Subcutaneous abdominal adipose tissue (tissue), 5 donors: ENCODE data around the gene ZNF148.

Source experiments
- H3K27ac ChIP-seq: one replicate; pipeline ENCODE4 v1.7.0; 2013; ENCODE audit warnings: low read depth, mild to moderate bottlenecking, inconsistent platforms, low read length, moderate library complexity
- H3K27me3 ChIP-seq, 5 donors: one replicate each; pipeline ENCODE4 v1.7.0; 2013; ENCODE audit warnings: low read length in 5 of 5, inconsistent platforms in 1 of 5; ENCODE audit not compliant: control insufficient read depth in 5 of 5, insufficient read depth in 4 of 5
- H3K36me3 ChIP-seq, 5 donors: one replicate each; pipeline ENCODE4 v1.7.0; 2013; ENCODE audit warnings: low read length in 5 of 5; ENCODE audit not compliant: control insufficient read depth in 5 of 5, insufficient read depth in 5 of 5
- H3K4me1 ChIP-seq, 5 donors: one replicate each; pipeline ENCODE4 v1.7.0; 2013; ENCODE audit warnings: low read length in 5 of 5, mild to moderate bottlenecking in 3 of 5, moderate library complexity in 1 of 5; ENCODE audit not compliant: control insufficient read depth in 5 of 5, insufficient read depth in 5 of 5
- H3K4me3 ChIP-seq, 5 donors: one replicate each; pipeline ENCODE4 v1.7.0; 2013; ENCODE audit warnings: low read length in 5 of 5, low read depth in 1 of 5
- H3K9ac ChIP-seq, 5 donors: one replicate each; pipeline ENCODE4 v1.7.0; 2013; ENCODE audit warnings: low read length in 5 of 5, mild to moderate bottlenecking in 4 of 5, moderate library complexity in 3 of 5
- H3K9me3 ChIP-seq, 5 donors: one replicate each; pipeline ENCODE4 v1.7.0; 2013; ENCODE audit warnings: low read length in 5 of 5; ENCODE audit not compliant: control insufficient read depth in 5 of 5
- donor health status: healthy.
- donor health status: healthy.
- donor health status: healthy.
- donor health status: healthy.
- donor health status: healthy.

Gene ZNF148

DNA sequence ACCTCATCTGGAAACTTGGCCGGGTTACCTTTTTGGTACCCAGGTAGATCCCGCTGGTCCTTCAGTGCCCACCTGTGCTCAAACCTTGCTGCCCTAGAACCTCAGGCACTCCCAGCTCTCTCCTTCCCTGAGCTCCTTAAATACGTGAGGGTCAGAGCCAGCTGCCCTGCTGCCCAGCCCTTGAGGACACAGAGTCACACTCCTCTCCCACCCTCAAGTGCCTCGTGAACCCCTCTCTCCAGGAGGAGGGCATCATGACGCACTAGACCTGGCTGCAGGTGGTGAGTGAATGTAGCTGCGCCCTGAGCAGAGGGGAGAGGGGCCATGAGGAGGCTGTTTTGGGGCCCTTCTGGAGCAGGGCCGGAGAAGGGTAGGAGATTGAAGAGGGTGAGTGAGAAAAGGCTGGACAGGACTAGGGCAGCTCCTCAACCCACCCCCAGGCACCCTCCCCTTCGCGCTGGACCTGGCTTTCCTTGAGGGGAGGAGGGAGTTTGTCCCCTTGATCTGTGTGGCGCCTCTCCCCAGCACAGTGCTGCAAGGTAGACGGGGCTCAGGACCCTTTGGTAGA is 163.5 kb downstream of the ZNF148 start:
- Histone ChIP-seq H3K27me3 (peaks cover 7 to 25% (median 17%) of the 10 kb centered on the region in 5 donors), H3K36me3 (no peaks in the 10 kb centered on the region), H3K27ac (no peak overlapping the region), H3K4me1 (peaks cover 3 to 16% (median 13%) of the 10 kb centered on the region in 5 donors), H3K9me3 (peaks cover 0 to 2% (median 0%) of the 10 kb centered on the region in 5 donors), H3K9ac (peak overlapping the region in 2 of 5 donors; percentile 56 to 77), H3K4me3 (peak overlapping the region; percentile 50 to 69 (median 57))

- H3K9me3 ChIP-seq: no peaks in the 10 kb centered on the region
- no peak overlapping the region for H3K9ac ChIP-seq
- H3K27ac ChIP-seq: no peak overlapping the region
These were observed 167.1 kb downstream of the ZNF148 start for GRCh38 chr3:125207949-125208568.

DNA sequence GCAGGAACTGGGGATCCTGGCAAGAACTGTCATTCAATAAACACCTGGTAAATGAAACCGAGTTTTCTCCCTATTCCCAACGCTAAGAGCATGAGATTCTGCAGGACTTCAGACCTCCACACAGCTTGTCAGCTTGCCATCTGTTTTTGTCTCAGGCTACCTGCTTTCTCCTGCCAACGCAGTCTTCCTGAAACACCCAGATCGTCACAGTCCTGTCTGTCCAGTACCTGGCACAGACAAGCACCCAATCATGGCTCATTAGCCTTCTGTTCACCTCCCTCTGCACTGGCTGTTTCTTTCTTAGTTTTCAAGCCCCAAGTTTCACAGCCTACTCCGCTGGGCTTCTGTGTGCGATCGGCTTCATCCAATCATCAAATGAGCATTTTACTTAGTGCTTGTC is 167.6 kb downstream of the ZNF148 start:
- H3K4me1 ChIP-seq: peaks cover 0 to 9% (median 7%) of the 10 kb centered on the region in 5 donors
- no peak overlapping the region for H3K4me3 ChIP-seq
- H3K27ac ChIP-seq: no peak overlapping the region
- H3K9ac ChIP-seq: no peak overlapping the region
- peaks cover 0 to 13% (median 7%) of the 10 kb centered on the region in 5 donors for H3K27me3 ChIP-seq
- no peaks in the 10 kb centered on the region for H3K36me3 ChIP-seq
- no peaks in the 10 kb centered on the region for H3K9me3 ChIP-seq

More at GRCh38 chr3:125207949-125208568, 167.1 kb downstream of the ZNF148 start:
- Histone ChIP-seq H3K4me3 (no peak overlapping the region), H3K27me3 (peaks cover 4 to 18% (median 11%) of the 10 kb centered on the region in 5 donors), H3K36me3 (no peaks in the 10 kb centered on the region), H3K4me1 (peaks cover 0 to 13% (median 12%) of the 10 kb centered on the region in 5 donors)

GRCh38 chr3:125206934-125207333 is 168.2 kb downstream of the ZNF148 start:
- Histone ChIP-seq H3K4me1 (peaks cover 0 to 3% (median 2%) of the 10 kb centered on the region in 5 donors), H3K27ac (no peak overlapping the region), H3K4me3 (no peak overlapping the region), H3K36me3 (no peaks in the 10 kb centered on the region), H3K9me3 (no peaks in the 10 kb centered on the region), H3K9ac (no peak overlapping the region), H3K27me3 (peaks cover 0 to 8% (median 3%) of the 10 kb centered on the region in 5 donors)

DNA sequence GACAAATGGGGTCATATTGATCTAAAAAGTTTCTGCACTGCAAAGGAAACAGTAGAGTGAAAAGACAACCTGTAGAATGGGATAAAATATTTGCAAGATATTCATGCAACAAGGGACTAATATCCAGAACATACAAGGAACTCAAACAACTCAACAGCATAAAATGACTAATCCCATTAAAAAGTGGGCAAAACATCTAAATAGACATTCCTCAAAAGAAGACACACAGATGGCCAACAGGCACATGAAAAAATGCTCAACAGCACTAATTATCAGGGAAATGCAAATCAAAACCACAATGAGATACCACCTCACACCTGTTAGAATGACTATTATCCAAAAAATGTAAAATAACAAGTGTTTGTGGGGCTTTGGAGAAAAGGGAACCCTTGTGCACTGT is 171.4 kb downstream of the ZNF148 start:
- Histone ChIP-seq H3K4me3 (no peak overlapping the region), H3K27me3 (no peaks in the 10 kb centered on the region), H3K9ac (no peak overlapping the region), H3K36me3 (no peaks in the 10 kb centered on the region), H3K9me3 (no peaks in the 10 kb centered on the region), H3K4me1 (no peaks in the 10 kb centered on the region), H3K27ac (no peak overlapping the region)

- Histone ChIP-seq H3K4me1 (no peaks in the 10 kb centered on the region), H3K4me3 (no peak overlapping the region), H3K27me3 (no peaks in the 10 kb centered on the region), H3K36me3 (no peaks in the 10 kb centered on the region), H3K9me3 (no peaks in the 10 kb centered on the region), H3K27ac (no peak overlapping the region), H3K9ac (no peak overlapping the region)
These were observed 172.9 kb downstream of the ZNF148 start for GRCh38 chr3:125202197-125202596.

GRCh38 chr3:125200731-125201139 is 174.4 kb downstream of the ZNF148 start:
- Histone ChIP-seq H3K36me3 (no peaks in the 10 kb centered on the region), H3K9me3 (no peaks in the 10 kb centered on the region), H3K4me1 (no peaks in the 10 kb centered on the region), H3K27me3 (no peaks in the 10 kb centered on the region), H3K4me3 (no peak overlapping the region), H3K27ac (no peak overlapping the region), H3K9ac (no peak overlapping the region)

DNA sequence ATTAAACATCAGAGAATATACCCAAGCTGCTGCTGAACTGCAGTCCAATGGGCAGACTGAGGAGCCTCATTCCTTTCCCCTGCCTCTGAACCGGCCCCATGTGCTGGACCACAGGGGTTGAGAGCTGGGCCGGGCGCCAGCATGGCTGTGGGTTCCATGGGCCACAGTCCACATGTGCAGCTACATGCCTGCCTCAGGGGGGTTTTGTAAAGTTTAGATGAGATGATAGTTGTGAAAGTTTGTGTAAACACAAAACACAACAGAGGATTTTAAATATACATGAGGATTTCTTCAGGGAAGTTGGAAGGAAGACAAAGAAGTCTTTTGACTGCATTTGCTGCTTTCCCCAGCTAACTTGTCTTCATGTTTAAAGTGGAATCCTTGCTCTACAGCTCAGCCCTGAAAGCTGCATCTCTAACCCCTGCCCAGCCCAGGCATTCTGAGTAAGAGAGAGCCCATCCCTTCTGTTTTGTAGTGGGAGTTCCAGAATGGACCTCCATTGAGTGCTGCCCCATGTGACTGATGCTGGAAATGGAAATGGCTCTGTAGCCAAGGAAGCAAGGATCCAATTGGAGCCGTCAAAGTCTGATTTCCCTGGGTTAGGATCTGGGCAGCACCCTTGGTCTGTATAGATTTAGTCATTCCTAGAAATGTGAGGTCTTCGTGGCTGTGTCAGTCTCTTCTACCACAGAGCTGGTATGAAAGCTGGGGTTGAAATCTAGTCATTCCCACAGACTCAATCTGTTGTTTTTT is 180.1 kb downstream of the ZNF148 start:
- no peak overlapping the region for H3K9ac ChIP-seq
- H3K36me3 ChIP-seq: no peaks in the 10 kb centered on the region
- H3K9me3 ChIP-seq: no peaks in the 10 kb centered on the region
- H3K4me3 ChIP-seq: no peak overlapping the region
- peaks cover 0 to 3% (median 0%) of the 10 kb centered on the region in 5 donors for H3K27me3 ChIP-seq
- no peaks in the 10 kb centered on the region for H3K4me1 ChIP-seq
- H3K27ac ChIP-seq: no peak overlapping the region

DNA sequence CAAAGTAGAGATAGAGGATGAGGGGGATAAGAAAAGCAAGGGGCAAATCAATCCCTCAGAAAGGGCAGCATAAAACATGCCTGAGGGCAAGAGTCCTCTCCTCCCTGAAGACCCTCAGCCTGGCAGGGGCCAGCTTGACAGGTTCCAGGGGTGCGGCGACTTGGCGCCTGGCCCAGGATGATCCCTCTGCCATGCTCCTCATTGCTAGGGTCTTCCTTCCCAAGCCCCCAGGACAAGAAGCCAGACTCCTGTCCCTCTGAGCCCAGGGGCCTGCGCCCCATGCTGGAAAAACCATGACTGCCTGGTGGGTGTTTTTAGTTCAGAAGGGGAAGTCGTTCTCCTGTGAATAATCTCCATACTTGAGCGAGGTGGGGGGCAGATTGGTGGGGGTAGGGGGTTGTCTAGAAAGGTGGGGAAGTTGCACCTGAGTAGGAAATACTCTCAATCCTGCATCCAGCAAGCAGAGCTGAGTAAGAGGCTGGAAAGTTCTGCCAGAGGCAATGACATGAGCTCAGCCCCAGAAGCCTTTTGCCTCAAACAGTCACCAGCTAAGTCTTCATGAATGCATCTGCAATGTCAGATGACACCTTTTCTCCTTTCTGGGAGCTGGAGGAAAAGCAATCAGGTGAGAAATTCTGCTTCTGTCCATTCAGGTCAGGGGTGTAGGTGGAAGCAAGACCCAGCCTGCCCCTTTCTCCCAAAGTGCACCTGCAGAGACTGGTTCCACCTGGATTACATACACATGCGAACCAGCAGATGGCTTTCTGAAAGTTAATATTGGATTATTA is 180.9 kb downstream of the ZNF148 start:
- Histone ChIP-seq H3K27ac (no peak overlapping the region), H3K36me3 (no peaks in the 10 kb centered on the region), H3K9ac (no peak overlapping the region), H3K4me3 (no peak overlapping the region), H3K9me3 (no peaks in the 10 kb centered on the region), H3K27me3 (peaks cover 0 to 3% (median 0%) of the 10 kb centered on the region in 5 donors), H3K4me1 (no peaks in the 10 kb centered on the region)
